Activated CD8-positive, alpha-beta memory T cell treated with anti-CD3 and anti-CD28 coated beads, Interleukin-2, amount 10 ng/mL, durations not matched to agents 7 days and 5 days (primary cell): ENCODE measurements around the gene HES4. TPM values are rescaled to one million over a fixed set of nuclear protein-coding genes. Genes with fewer than 3 reads are reported as not detected.

Source experiments
- ATAC-seq: fragments of 150-1000 bp; cut with Tn5 transposase; one replicate; pipeline ENCODE4 v1.10.0; 2021; ENCODE audit warnings: moderate library complexity
- CTCF ChIA-PET: fragments of 350-600 bp; sonication (Branson Sonifier 250); formaldehyde crosslinking; loops from one replicate; lab custom pipeline; 2021; ENCODE audit warnings: antibody characterized with exemption; lab: Charles Lee
- DNase-seq: peaks from one replicate; pipeline ENCODE4 v3.0.0-alpha.2; 2020
- H3K27ac Mint-ChIP-seq: one replicate; pipeline ENCODE4 v1.8.0; 2021; ENCODE audit warnings: mild to moderate bottlenecking, mixed read lengths
- H3K27me3 Mint-ChIP-seq: one replicate; pipeline ENCODE4 v1.8.0; 2021; ENCODE audit warnings: mixed read lengths
- H3K36me3 Mint-ChIP-seq: one replicate; pipeline ENCODE4 v1.8.0; 2021; ENCODE audit warnings: mild to moderate bottlenecking, mixed read lengths
- H3K4me1 Mint-ChIP-seq: one replicate; pipeline ENCODE4 v1.8.0; 2021; ENCODE audit warnings: mixed read lengths
- H3K4me3 Mint-ChIP-seq: one replicate; pipeline ENCODE4 v1.8.0; 2021; ENCODE audit warnings: mild to moderate bottlenecking, moderate library complexity, mixed read lengths
- H3K9me3 Mint-ChIP-seq: one replicate; pipeline ENCODE4 v1.8.0; 2022; ENCODE audit warnings: low read depth, mixed read lengths
- total RNA-seq, 2 experiments: library from RNA; stranded (reverse); gene quantifications; one replicate each; pipeline ENCODE4 v1.2.3, GENCODE V29; 2021

The HES4 gene, protein sequence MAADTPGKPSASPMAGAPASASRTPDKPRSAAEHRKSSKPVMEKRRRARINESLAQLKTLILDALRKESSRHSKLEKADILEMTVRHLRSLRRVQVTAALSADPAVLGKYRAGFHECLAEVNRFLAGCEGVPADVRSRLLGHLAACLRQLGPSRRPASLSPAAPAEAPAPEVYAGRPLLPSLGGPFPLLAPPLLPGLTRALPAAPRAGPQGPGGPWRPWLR
- 1 to 10 TPM in 1 of 2 experiments, under 1 TPM in 1; 0.61 to 1.6 TPM for total RNA-seq

DNA sequence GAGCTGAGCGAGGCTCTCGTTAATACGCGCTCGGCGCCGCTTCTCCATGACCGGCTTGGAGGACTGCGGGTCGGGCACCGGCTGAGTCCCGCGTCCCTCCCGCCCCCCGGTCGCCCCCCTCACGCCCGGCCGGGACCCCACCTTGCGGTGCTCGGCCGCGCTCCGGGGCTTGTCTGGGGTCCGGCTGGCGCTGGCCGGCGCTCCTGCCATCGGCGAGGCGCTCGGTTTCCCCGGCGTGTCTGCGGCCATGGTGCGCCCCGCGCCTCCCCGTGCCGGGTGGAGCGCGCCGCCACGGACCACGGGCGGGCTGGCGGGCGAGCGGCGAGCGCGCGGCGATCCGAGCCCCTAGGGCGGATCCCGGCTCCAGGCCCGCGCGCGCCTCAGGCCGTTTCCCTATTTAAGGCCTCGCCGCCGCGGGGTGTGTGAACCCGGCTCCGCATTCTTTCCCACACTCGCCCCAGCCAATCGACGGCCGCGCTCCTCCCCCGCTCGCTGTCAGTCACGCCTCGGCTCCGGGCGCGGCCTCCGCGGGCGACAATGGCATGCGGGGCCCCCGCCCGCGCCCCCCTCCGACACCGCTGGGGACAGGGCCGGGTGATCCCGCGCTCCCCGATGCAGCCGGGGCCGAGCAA, at the start of gene HES4:
HES4 (minus strand) TSS at position 373 of the 632 bp plus-strand sequence; CDS start at position 249, 124 bp downstream.
- Mint-ChIP-seq H3K9me3 (no peaks in the 10 kb centered on the region), H3K4me3 (peak within 1 kb of the TSS; percentile 54), H3K27ac (peak within 1 kb of the TSS; percentile 75), H3K36me3 (peaks cover 1% of the 10 kb centered on the region), H3K4me1 (peaks cover 15% of the 10 kb centered on the region), H3K27me3 (peaks cover 48% of the 10 kb centered on the region)
- ATAC-seq (peak; percentile 34), DNase-seq (peak; percentile 45)
- CTCF ChIA-PET, result interaction anchor here (3.6 to 8.7 kb wide), 2 partner anchors 16 to 19 kb away, joined by 19 to 73 read pairs; partner anchors contain the start of gene PERM1

DNA sequence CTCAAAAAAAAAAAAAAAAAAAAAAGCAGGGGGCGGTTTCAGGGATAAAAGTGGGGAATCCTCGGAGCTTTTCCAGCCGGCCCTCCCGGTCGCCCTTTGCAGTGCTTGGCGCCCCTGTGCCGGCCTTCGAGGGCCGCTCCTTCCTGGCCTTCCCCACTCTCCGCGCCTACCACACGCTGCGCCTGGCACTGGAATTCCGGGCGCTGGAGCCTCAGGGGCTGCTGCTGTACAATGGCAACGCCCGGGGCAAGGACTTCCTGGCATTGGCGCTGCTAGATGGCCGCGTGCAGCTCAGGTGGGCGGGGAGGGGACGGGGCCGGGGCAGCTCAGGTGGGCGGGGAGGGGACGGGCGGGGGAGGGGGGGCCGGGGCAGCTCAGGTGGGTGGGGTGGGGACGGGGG, 48.9 kb upstream of the HES4 start:
- peaks cover 5% of the 10 kb centered on the region for H3K9me3 Mint-ChIP-seq
- H3K4me3 Mint-ChIP-seq, result no peak overlapping the region
- CTCF ChIA-PET, result no interaction called here
- no peak for ATAC-seq
- no peaks in the 10 kb centered on the region for H3K4me1 Mint-ChIP-seq
- H3K27me3 Mint-ChIP-seq, result no peaks in the 10 kb centered on the region
- no peak for DNase-seq
- peaks cover 4% of the 10 kb centered on the region for H3K36me3 Mint-ChIP-seq
- no peak overlapping the region for H3K27ac Mint-ChIP-seq

DNA sequence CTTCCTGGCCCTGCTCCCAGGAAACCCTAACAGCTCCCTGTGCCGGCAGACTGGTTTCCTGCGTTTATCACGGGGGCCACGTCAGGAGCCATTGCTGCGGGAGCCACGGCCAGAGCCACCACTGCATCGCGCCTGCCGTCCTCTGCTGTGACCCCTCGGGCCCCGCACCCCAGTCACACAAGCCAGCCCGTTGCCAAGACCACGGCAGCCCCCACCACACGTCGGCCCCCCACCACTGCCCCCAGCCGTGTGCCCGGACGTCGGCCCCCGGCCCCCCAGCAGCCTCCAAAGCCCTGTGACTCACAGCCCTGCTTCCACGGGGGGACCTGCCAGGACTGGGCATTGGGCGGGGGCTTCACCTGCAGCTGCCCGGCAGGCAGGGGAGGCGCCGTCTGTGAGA, 48.1 kb upstream of the HES4 start:
- Mint-ChIP-seq H3K27ac (no peak overlapping the region), H3K36me3 (peaks cover 4% of the 10 kb centered on the region), H3K4me3 (no peak overlapping the region), H3K9me3 (peaks cover 5% of the 10 kb centered on the region), H3K4me1 (no peaks in the 10 kb centered on the region), H3K27me3 (no peaks in the 10 kb centered on the region)
- ATAC-seq (no peak), DNase-seq (no peak)
- CTCF ChIA-PET, result interaction anchor here (1.2 kb wide), 1 partner anchor 11 kb away, joined by 4 read pairs; no protein-coding TSS in a partner anchor

DNA sequence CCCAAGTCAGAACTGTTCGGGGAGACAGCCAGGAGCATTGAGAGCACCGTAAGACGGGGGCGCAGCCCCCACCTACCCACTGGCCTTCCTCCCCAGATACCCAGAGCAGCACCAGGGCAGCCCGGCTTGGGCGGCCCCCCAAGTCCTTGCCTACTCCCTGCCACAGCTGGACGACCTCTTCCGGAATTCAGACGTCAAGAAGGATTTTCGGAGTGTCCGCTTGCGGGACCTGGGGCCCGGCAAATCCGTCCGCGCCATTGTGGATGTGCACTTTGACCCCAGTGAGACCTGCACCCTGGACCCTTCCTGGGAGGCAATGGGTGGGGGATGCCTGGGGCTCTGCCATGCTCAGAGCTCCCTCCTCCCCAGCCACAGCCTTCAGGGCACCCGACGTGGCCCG, 47.5 kb upstream of the HES4 start:
- CTCF ChIA-PET, result interaction anchor here (1.2 kb wide), 1 partner anchor 12 kb away, joined by 4 read pairs; no protein-coding TSS in a partner anchor
- DNase-seq (no peak), ATAC-seq (no peak)
- Mint-ChIP-seq H3K27ac (no peak overlapping the region), H3K4me1 (no peaks in the 10 kb centered on the region), H3K9me3 (peaks cover 3% of the 10 kb centered on the region), H3K36me3 (peaks cover 4% of the 10 kb centered on the region), H3K4me3 (no peak overlapping the region), H3K27me3 (no peaks in the 10 kb centered on the region)

DNA sequence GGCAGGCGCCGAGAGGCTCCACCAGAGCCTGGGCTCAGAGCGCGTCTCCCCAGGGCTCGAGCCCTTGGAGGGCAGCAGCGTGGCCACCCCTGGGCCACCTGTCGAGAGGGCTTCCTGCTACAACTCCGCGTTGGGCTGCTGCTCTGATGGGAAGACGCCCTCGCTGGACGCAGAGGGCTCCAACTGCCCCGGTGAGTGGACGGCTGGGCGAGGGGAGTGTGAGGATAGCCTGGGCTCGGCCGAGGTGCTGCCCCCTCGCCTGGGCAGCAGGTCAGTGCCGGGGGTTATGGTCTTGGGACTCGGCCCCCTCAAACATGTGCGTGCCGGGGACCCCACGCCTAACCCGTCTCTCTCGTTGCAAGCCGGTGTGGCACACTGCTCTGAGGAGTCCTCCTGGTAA, 46.9 kb upstream of the HES4 start:
- no peak for ATAC-seq
- Mint-ChIP-seq H3K36me3 (no peaks in the 10 kb centered on the region), H3K4me3 (no peak overlapping the region), H3K4me1 (no peaks in the 10 kb centered on the region), H3K27me3 (no peaks in the 10 kb centered on the region), H3K9me3 (no peaks in the 10 kb centered on the region), H3K27ac (no peak overlapping the region)
- DNase-seq, result no peak
- CTCF ChIA-PET, result no interaction called here

DNA sequence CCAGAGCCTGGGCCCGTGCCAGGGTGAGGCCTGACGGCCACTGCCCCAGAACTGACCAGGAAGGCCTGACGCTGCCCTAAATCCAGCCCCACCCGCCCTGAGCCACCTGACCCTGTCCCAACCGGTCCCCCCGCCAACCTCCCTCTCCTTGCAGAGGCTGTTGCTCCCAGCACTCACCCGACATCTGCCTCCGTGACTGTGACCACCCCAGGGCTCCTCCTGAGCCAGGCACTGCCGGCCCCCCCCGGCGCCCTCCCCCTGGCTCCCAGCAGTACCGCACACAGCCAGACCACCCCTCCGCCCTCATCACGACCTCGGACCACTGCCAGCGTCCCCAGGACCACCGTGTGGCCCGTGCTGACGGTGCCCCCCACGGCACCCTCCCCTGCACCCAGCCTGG, 46.3 kb upstream of the HES4 start:
- no peaks in the 10 kb centered on the region for H3K36me3 Mint-ChIP-seq
- no peaks in the 10 kb centered on the region for H3K9me3 Mint-ChIP-seq
- no peaks in the 10 kb centered on the region for H3K27me3 Mint-ChIP-seq
- no peaks in the 10 kb centered on the region for H3K4me1 Mint-ChIP-seq
- CTCF ChIA-PET, result no interaction called here
- no peak overlapping the region for H3K4me3 Mint-ChIP-seq
- DNase-seq (no peak), ATAC-seq (no peak)
- H3K27ac Mint-ChIP-seq, result no peak overlapping the region

DNA sequence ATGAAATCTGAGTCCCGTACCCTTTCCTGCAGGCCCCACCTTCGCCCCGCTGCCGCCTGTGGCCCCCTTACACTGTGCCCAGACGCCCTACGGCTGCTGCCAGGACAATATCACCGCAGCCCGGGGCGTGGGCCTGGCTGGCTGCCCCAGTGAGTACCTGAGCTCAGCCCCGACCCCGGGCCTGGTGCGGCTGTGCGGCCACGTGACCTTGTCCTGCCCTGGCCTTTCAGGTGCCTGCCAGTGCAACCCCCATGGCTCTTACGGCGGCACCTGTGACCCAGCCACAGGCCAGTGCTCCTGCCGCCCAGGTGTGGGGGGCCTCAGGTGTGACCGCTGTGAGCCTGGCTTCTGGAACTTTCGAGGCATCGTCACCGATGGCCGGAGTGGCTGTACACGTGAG, 45.2 kb upstream of the HES4 start:
- no peak overlapping the region for H3K4me3 Mint-ChIP-seq
- H3K4me1 Mint-ChIP-seq, result peaks cover under 1% of the 10 kb centered on the region
- H3K9me3 Mint-ChIP-seq, result no peaks in the 10 kb centered on the region
- H3K36me3 Mint-ChIP-seq, result no peaks in the 10 kb centered on the region
- ATAC-seq (no peak), DNase-seq (no peak)
- no peaks in the 10 kb centered on the region for H3K27me3 Mint-ChIP-seq
- CTCF ChIA-PET, result interaction anchor here (1.1 kb wide), 1 partner anchor 12 kb away, joined by 3 read pairs; no protein-coding TSS in a partner anchor
- no peak overlapping the region for H3K27ac Mint-ChIP-seq

DNA sequence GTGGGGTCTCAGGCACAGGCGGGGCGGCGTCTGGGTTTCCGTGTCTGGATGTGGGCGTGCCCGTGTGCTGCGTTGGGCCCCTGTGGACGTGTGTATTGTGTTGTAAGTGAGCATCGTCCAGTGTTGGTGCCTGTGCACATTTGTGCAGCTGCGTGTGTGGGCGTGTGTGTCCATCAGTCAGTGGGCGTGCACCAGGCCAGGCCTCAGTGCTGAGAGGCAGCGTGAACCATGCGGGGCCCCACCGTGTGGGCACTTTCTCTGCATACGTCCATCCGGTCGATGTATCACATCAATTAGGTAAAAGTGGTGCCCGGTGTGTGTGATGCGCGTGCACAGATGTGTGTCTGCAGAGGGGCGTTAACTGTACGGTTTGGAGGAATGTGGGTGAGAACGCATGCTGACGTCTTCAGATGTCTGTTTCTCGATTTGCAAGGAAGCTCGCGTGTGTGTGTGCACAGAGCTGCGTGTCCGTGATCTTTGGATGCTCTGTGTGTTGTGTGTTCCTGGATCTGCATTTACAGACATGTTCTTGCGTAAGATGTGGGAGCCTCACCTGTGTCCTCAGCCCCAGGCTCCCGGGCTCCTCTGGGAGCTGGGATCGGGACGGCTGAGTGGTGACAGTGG, 44.7 kb upstream of the HES4 start:
- ATAC-seq (no peak), DNase-seq (no peak)
- H3K27ac Mint-ChIP-seq, result no peak overlapping the region
- H3K27me3 Mint-ChIP-seq, result no peaks in the 10 kb centered on the region
- CTCF ChIA-PET, result interaction anchor here (1.0 to 1.1 kb wide), 2 partner anchors 12 kb away, joined by 3 read pairs; no protein-coding TSS in a partner anchor
- H3K4me3 Mint-ChIP-seq, result no peak overlapping the region
- peaks cover 5% of the 10 kb centered on the region for H3K4me1 Mint-ChIP-seq
- H3K36me3 Mint-ChIP-seq, result no peaks in the 10 kb centered on the region
- H3K9me3 Mint-ChIP-seq, result no peaks in the 10 kb centered on the region

DNA sequence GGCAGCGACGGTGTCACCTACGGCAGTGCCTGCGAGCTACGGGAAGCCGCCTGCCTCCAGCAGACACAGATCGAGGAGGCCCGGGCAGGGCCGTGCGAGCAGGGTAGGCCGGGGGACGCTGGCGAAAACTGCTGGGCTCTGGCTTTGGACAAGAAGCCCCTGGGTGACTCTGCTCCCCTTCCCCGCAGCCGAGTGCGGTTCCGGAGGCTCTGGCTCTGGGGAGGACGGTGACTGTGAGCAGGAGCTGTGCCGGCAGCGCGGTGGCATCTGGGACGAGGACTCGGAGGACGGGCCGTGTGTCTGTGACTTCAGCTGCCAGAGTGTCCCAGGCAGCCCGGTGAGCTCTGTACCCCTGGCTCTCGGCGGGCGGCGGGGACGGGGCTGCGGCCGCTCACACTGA, 44.0 kb upstream of the HES4 start:
- Mint-ChIP-seq H3K9me3 (no peaks in the 10 kb centered on the region), H3K27ac (no peak overlapping the region), H3K4me3 (no peak overlapping the region), H3K27me3 (no peaks in the 10 kb centered on the region), H3K4me1 (peaks cover 11% of the 10 kb centered on the region), H3K36me3 (no peaks in the 10 kb centered on the region)
- DNase-seq (no peak), ATAC-seq (no peak)
- CTCF ChIA-PET, result interaction anchor here (1.0 to 1.1 kb wide), 2 partner anchors 11 to 13 kb away, joined by 3 read pairs; no protein-coding TSS in a partner anchor

DNA sequence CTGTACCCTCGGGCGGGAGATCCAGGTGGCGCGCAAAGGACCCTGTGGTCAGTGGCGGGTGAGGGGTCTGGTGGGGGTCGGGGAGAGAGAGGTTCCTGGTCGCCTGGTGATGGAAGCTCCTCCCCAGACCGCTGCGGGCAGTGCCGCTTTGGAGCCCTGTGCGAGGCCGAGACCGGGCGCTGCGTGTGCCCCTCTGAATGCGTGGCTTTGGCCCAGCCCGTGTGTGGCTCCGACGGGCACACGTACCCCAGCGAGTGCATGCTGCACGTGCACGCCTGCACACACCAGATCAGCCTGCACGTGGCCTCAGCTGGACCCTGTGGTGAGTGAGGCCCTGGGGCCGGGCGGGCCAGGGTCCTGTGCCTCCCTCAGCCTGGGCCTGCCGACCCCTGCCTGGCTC, 43.5 kb upstream of the HES4 start:
- no peaks in the 10 kb centered on the region for H3K36me3 Mint-ChIP-seq
- no peak for ATAC-seq
- CTCF ChIA-PET, result interaction anchor here (1.0 kb wide), 1 partner anchor 10 kb away, joined by 3 read pairs; no protein-coding TSS in a partner anchor

DNA sequence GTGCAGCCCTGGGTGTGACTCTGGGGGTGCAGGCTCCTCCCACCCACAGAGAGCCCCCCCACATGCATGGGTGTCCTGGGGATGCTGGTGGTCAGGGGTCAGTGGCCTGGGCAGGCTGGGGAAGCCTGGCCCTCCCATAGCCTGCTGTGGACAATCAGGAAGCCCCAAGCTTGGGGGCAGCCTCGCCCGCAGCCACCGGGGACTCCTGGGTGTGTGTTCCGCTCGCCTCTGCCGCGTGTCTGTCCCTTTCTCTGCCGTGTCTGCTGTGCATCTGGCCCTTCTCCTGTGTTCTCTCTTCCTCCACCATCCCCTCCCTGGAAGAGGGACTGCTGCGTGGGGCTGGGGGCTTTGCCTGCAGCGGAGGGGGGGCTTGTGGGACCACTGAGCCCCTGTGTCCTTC, 42.9 kb upstream of the HES4 start:
- H3K27me3 Mint-ChIP-seq, result peaks cover under 1% of the 10 kb centered on the region
- DNase-seq (no peak), ATAC-seq (no peak)
- no peaks in the 10 kb centered on the region for H3K9me3 Mint-ChIP-seq
- CTCF ChIA-PET, result no interaction called here
- H3K27ac Mint-ChIP-seq, result no peak overlapping the region
- no peak overlapping the region for H3K4me3 Mint-ChIP-seq
- H3K36me3 Mint-ChIP-seq, result no peaks in the 10 kb centered on the region
- peaks cover 19% of the 10 kb centered on the region for H3K4me1 Mint-ChIP-seq

More for the DNA sequence above, 43.5 kb upstream of the HES4 start:
- no peaks in the 10 kb centered on the region for H3K9me3 Mint-ChIP-seq
- H3K4me1 Mint-ChIP-seq, result peaks cover 16% of the 10 kb centered on the region
- H3K27me3 Mint-ChIP-seq, result no peaks in the 10 kb centered on the region
- H3K4me3 Mint-ChIP-seq, result no peak overlapping the region
- H3K27ac Mint-ChIP-seq, result no peak overlapping the region
- DNase-seq, result no peak

DNA sequence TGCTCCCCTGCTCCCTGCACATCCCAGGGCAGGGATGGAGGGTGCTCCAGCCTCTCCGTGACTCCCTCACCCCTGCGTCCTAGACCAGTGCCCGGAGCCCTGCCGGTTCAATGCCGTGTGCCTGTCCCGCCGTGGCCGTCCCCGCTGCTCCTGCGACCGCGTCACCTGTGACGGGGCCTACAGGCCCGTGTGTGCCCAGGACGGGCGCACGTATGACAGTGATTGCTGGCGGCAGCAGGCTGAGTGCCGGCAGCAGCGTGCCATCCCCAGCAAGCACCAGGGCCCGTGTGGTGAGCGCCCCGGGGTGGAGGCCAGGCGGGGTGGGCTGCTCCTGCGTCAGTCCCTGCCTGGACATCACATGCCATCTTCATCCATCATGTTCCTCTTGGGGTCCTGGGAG, 42.0 kb upstream of the HES4 start:
- no peak for DNase-seq
- H3K36me3 Mint-ChIP-seq, result no peaks in the 10 kb centered on the region
- no peak for ATAC-seq
- no peak overlapping the region for H3K27ac Mint-ChIP-seq
- CTCF ChIA-PET, result no interaction called here
- H3K4me1 Mint-ChIP-seq, result peaks cover 22% of the 10 kb centered on the region
- no peak overlapping the region for H3K4me3 Mint-ChIP-seq
- H3K27me3 Mint-ChIP-seq, result peaks cover 5% of the 10 kb centered on the region
- H3K9me3 Mint-ChIP-seq, result no peaks in the 10 kb centered on the region

DNA sequence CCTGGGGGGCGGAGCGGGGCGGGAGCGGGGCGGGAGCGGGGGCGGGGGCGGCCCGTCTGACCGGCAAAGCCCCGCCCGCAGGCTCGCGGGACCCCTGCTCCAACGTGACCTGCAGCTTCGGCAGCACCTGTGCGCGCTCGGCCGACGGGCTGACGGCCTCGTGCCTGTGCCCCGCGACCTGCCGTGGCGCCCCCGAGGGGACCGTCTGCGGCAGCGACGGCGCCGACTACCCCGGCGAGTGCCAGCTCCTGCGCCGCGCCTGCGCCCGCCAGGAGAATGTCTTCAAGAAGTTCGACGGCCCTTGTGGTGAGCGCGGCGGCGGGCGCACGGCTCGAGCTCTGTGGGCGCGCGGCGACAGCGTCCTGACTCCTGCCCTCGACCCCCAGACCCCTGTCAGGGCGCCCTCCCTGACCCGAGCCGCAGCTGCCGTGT, 41.2 kb upstream of the HES4 start:
- Mint-ChIP-seq H3K4me1 (peaks cover 22% of the 10 kb centered on the region), H3K4me3 (no peak overlapping the region), H3K27me3 (peaks cover 5% of the 10 kb centered on the region), H3K36me3 (no peaks in the 10 kb centered on the region), H3K27ac (no peak overlapping the region), H3K9me3 (no peaks in the 10 kb centered on the region)
- peak; percentile 14 for ATAC-seq
- CTCF ChIA-PET, result interaction anchor here (1.7 to 6.4 kb wide), 4 partner anchors 20 to 25 kb away, joined by 6 to 93 read pairs (median 8); no protein-coding TSS in a partner anchor
- no peak for DNase-seq
